Loucy (cell line): ENCODE measurements around the gene ADAMTS2.
"Not testable (repeated sequence)": the region's sequence is repeated elsewhere in the genome, so short reads cannot be mapped to it uniquely, and the experiment has no call there.

Experiments
- H2AFZ ChIP-seq: fragments of 200-600 bp; sonication (generic); 2 replicates; pipeline ENCODE4 v1.6.0; 2016; ENCODE audit warnings: antibody characterized with exemption, mild to moderate bottlenecking, low read length, moderate library complexity
- H3F3A ChIP-seq: fragments of 200-600 bp; 2 replicates; pipeline ENCODE4 v1.6.0; 2016; ENCODE audit warnings: antibody characterized with exemption, low read depth, mild to moderate bottlenecking
- H3K27me3 ChIP-seq: fragments of 200-600 bp; sonication (generic); 2 replicates; pipeline ENCODE4 v1.6.1; 2014; ENCODE audit warnings: low read length, mild to moderate bottlenecking; ENCODE audit not compliant: insufficient read depth, poor library complexity, severe bottlenecking
- H3K36me3 ChIP-seq: fragments of 200-600 bp; sonication (generic); 2 replicates; pipeline ENCODE4 v1.6.1; 2016; ENCODE audit warnings: low read length; ENCODE audit not compliant: insufficient read depth
- H3K4me1 ChIP-seq: fragments of 200-600 bp; sonication (generic); 2 replicates; pipeline ENCODE4 v1.5.1; 2014; ENCODE audit warnings: low read length, mild to moderate bottlenecking; ENCODE audit not compliant: insufficient read depth, poor library complexity, severe bottlenecking
- H3K4me2 ChIP-seq: fragments of 200-600 bp; sonication (generic); 2 replicates; pipeline ENCODE4 v1.6.0; 2014; ENCODE audit warnings: antibody characterized with exemption, low read length, low read depth, mild to moderate bottlenecking; ENCODE audit not compliant: poor library complexity, severe bottlenecking
- H3K4me3 ChIP-seq: fragments of 200-600 bp; sonication (generic); 2 replicates; pipeline ENCODE4 v1.5.1; 2014; ENCODE audit warnings: low read length, mild to moderate bottlenecking, mixed read lengths; ENCODE audit not compliant: poor library complexity, severe bottlenecking
- H3K79me2 ChIP-seq: fragments of 200-600 bp; sonication (generic); 2 replicates; pipeline ENCODE4 v1.6.1; 2014; ENCODE audit warnings: low read length; ENCODE audit not compliant: insufficient read depth
- H3K9ac ChIP-seq: fragments of 200-600 bp; sonication (generic); 2 replicates; pipeline ENCODE4 v1.6.0; 2014; ENCODE audit warnings: mild to moderate bottlenecking, low read depth, low read length, moderate library complexity; ENCODE audit not compliant: poor library complexity, severe bottlenecking
- H3K9me2 ChIP-seq: fragments of 200-600 bp; sonication (generic); replicated peaks from 2 replicates; pipeline ENCODE4 v1.6.1; 2016; ENCODE audit warnings: low read depth, low read length, mixed read lengths
- H3K9me3 ChIP-seq: fragments of 200-600 bp; sonication (generic); 2 replicates; pipeline ENCODE4 v1.6.1; 2014; ENCODE audit warnings: mild to moderate bottlenecking, antibody characterized with exemption, low read length, low read depth; ENCODE audit not compliant: insufficient read depth
- H4K20me1 ChIP-seq: fragments of 200-600 bp; sonication (generic); 2 replicates; pipeline ENCODE4 v1.6.0; 2014; ENCODE audit warnings: antibody characterized with exemption, low read length, mild to moderate bottlenecking; ENCODE audit not compliant: insufficient read depth, poor library complexity, severe bottlenecking
- CTCF ChIP-seq: fragments of 200-600 bp; sonication (generic); conservative IDR thresholded peaks from 2 replicates; pipeline ENCODE4 v1.5.1; 2014; ENCODE audit warnings: mild to moderate bottlenecking, antibody characterized with exemption, low read length
- EZH2phosphoT487 ChIP-seq: fragments of 200-600 bp; IDR thresholded peaks from 2 replicates; pipeline ENCODE4 v1.6.1; 2018; ENCODE audit warnings: antibody characterized with exemption, mild to moderate bottlenecking, moderate library complexity, borderline replicate concordance

ADAMTS2 gene

DNA sequence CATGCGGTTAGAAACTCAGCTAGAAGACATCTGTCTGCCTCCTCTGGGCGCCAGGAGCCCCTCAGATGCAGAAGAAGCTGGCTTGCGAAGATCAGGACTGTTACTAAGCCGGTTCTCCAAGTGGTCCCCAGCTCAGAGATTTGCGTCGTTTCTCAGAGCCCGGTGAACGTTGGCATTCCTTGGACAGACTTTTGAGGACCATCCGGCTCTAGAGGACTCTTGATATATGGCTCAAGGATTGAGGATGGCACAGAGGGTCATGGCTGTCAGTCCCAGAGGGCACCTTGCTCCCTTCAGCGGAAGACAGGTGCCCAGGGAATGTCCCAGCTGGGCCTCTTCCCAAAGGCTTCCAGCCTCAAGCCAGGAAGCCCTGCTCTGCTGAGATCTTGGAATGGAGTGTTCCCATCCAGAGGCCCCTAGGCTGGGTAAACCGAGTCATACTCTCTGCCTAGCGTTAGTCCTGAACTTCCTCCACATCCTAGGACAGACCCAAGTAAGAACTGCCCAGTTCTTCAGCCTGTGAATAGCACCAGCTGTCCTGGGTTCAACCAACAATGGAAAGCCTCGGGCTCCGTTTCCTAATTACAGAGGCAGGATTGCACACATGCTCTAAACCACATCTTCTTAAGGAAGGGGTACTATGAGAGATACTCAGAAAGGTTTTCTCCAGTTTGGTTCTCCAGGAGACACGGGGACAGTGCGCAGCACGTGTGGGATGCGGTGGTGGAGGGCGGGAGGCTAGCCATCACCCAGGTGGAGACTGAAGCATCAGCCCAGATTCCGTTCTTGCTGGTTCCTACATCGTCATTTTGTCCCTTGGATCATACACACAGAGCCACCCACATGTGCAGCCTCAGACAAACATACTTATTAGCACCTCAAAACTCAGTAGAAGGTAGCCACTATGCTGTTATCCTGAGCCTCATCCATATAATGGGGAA, 233.7 kb downstream of the ADAMTS2 start:
- no peak overlapping the region for H2AFZ ChIP-seq
- no peak overlapping the region for H3K4me2 ChIP-seq
- H3K4me3 ChIP-seq = no peak overlapping the region
- H3K4me1 ChIP-seq = no peaks in the 10 kb centered on the region
- no peaks in the 10 kb centered on the region for H3K9me2 ChIP-seq
- no peaks in the 10 kb centered on the region for H3F3A ChIP-seq
- H3K36me3 ChIP-seq = no peaks in the 10 kb centered on the region
- H4K20me1 ChIP-seq = no peaks in the 10 kb centered on the region
- TF ChIP-seq EZH2phosphoT487 (no peak), CTCF (no peak)
- no peaks in the 10 kb centered on the region for H3K27me3 ChIP-seq
- no peaks in the 10 kb centered on the region for H3K9me3 ChIP-seq
- H3K79me2 ChIP-seq = no peaks in the 10 kb centered on the region
- H3K9ac ChIP-seq = no peak overlapping the region

GRCh38 chr5:179110528-179110927, 234.7 kb downstream of the ADAMTS2 start:
- Histone ChIP-seq H3K4me1 (no peaks in the 10 kb centered on the region), H3K4me2 (no peak overlapping the region), H4K20me1 (no peaks in the 10 kb centered on the region), H3F3A (no peaks in the 10 kb centered on the region), H3K36me3 (no peaks in the 10 kb centered on the region), H3K79me2 (no peaks in the 10 kb centered on the region), H3K9ac (no peak overlapping the region), H3K9me3 (no peaks in the 10 kb centered on the region), H2AFZ (no peak overlapping the region), H3K9me2 (no peaks in the 10 kb centered on the region), H3K27me3 (no peaks in the 10 kb centered on the region), H3K4me3 (no peak overlapping the region)
- TF ChIP-seq EZH2phosphoT487 (no peak), CTCF (no peak)

GRCh38 chr5:179101282-179101681, 244.0 kb downstream of the ADAMTS2 start:
- not testable (repeated sequence) for H2AFZ ChIP-seq, H3K9me3 ChIP-seq, H3K9ac ChIP-seq, H3K4me3 ChIP-seq, H3K4me1 ChIP-seq, H4K20me1 ChIP-seq, H3K4me2 ChIP-seq, H3K9me2 ChIP-seq, H3K79me2 ChIP-seq, H3K36me3 ChIP-seq, H3F3A ChIP-seq, H3K27me3 ChIP-seq

GRCh38 chr5:179089502-179089901, 255.8 kb downstream of the ADAMTS2 start:
- TF ChIP-seq EZH2phosphoT487 (no peak), CTCF (no peak)
- Histone ChIP-seq H3K4me1 (no peaks in the 10 kb centered on the region), H2AFZ (no peak overlapping the region), H3F3A (no peaks in the 10 kb centered on the region), H3K4me2 (no peak overlapping the region), H3K79me2 (no peaks in the 10 kb centered on the region), H3K9me3 (no peaks in the 10 kb centered on the region), H4K20me1 (no peaks in the 10 kb centered on the region), H3K27me3 (no peaks in the 10 kb centered on the region), H3K36me3 (no peaks in the 10 kb centered on the region), H3K9me2 (no peaks in the 10 kb centered on the region), H3K4me3 (no peak overlapping the region), H3K9ac (no peak overlapping the region)
